GM10248 (cell line): ENCODE results near the gene CEP104.
A peak's percentile ranks its signal among the peaks of the same experiment; 100 is the strongest.

ENCODE experiments used
- CTCF ChIA-PET: fragments of 300-600 bp; sonication (Branson Sonifier 250); formaldehyde crosslinking; extraction: SDS; loops from one replicate; lab custom pipeline; 2021; ENCODE audit warnings: antibody characterized with exemption; lab: Yijun Ruan, JAX
- POLR2A ChIA-PET: fragments of 350-650 bp; sonication (Branson Sonifier 250); formaldehyde crosslinking; extraction: SDS; loops from one replicate; lab custom pipeline; 2020; ENCODE audit warnings: antibody characterized with exemption; lab: Yijun Ruan, JAX
- DNase-seq: peaks from one replicate; pipeline ENCODE4 v3.0.0; 2012; ENCODE audit errors: extremely low spot score
- CTCF ChIP-seq: IDR thresholded peaks from 2 replicates; pipeline ENCODE4 v1.5.1; 2012; ENCODE audit warnings: mild to moderate bottlenecking, low read depth; ENCODE audit errors: extremely low read depth, missing control alignments, control extremely low read depth

CEP104 gene

GRCh38 chr1:3789421-3790300, 67.3 kb downstream of the CEP104 start:
- TF ChIP-seq CTCF = no peak
- ChIA-PET CTCF (interaction anchor here (1.4 kb wide), 1 partner anchor 14 kb away, joined by 4 read pairs; no protein-coding TSS in a partner anchor), POLR2A (no interaction called here)
- no peak for DNase-seq

- POLR2A ChIA-PET = no interaction called here
- CTCF ChIA-PET = interaction anchor here (1.4 kb wide), 1 partner anchor 13 kb away, joined by 4 read pairs; no protein-coding TSS in a partner anchor
Observed at GRCh38 chr1:3788756-3789420, 68.1 kb downstream of the CEP104 start.

GRCh38 chr1:3787745-3788605, 69.0 kb downstream of the CEP104 start:
- ChIA-PET POLR2A (no interaction called here), CTCF (interaction anchor here (1.3 to 1.7 kb wide), 3 partner anchors 8 to 14 kb away, joined by 5 to 10 read pairs (median 6); partner anchors contain the start of gene LRRC47)
- DNase-seq = no peak
- no peak for TF ChIP-seq CTCF

More at GRCh38 chr1:3788756-3789420, 68.1 kb downstream of the CEP104 start:
- TF ChIP-seq CTCF = no peak
- DNase-seq = no peak

GRCh38 chr1:3787349-3787715, 69.7 kb downstream of the CEP104 start:
- no peak for TF ChIP-seq CTCF
- POLR2A ChIA-PET = no interaction called here
- CTCF ChIA-PET = interaction anchor here (1.3 to 1.7 kb wide), 4 partner anchors 9 to 42 kb away, joined by 3 to 10 read pairs (median 6); partner anchors contain the start of gene LRRC47
- peak; percentile 18 for DNase-seq

GRCh38 chr1:3786468-3787348, 70.3 kb downstream of the CEP104 start:
- no peak for DNase-seq
- ChIA-PET CTCF (interaction anchor here (1.3 to 1.7 kb wide), 4 partner anchors 9 to 43 kb away, joined by 3 to 10 read pairs (median 6); partner anchors contain the start of gene LRRC47), POLR2A (no interaction called here)
- TF ChIP-seq CTCF = no peak
